ENCODE results near the gene RFX3.

RFX3 gene

DNA sequence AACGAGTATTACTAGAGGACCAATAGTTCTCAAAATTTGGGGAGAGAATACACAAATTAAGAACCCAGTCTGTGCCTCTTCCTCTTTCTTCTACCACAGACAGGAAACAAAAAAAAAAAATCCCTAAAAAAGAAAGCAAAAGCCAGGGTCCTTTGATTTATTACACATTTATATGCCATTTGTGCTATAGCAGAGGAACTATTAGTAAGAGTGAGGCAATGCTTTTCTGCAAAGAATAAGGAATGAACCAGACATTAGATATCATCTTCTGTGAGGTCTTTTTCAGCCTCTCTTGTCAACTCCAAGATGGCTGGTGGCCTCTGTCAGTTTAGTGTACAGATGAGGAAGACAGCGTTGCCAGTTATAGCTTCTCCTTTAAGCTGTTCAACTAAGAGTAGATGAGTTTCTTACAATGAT, 127.6 kb downstream of the RFX3 start:
- Mint-ChIP-seq H3K4me3 (peak overlapping the region; percentile 67), H3K9me3 (no peaks in the 10 kb centered on the region), H3K4me1 (ENCODE audit: low read depth) (peaks cover 48% of the 10 kb centered on the region), H3K27me3 (no peaks in the 10 kb centered on the region), H3K27ac (peak overlapping the region; percentile 86), H3K36me3 (ENCODE audit: low read depth) (peaks cover 17% of the 10 kb centered on the region)

GRCh38 chr9:3397766-3398165, 128.0 kb downstream of the RFX3 start:
- peaks cover 43% of the 10 kb centered on the region for H3K4me1 Mint-ChIP-seq (ENCODE audit: low read depth)
- no peaks in the 10 kb centered on the region for H3K9me3 Mint-ChIP-seq
- H3K36me3 Mint-ChIP-seq (ENCODE audit: low read depth), result peaks cover 17% of the 10 kb centered on the region
- H3K4me3 Mint-ChIP-seq, result peak overlapping the region; percentile 67
- no peaks in the 10 kb centered on the region for H3K27me3 Mint-ChIP-seq
- peak overlapping the region; percentile 86 for H3K27ac Mint-ChIP-seq

GRCh38 chr9:3391414-3391813, 134.4 kb downstream of the RFX3 start:
- no peaks in the 10 kb centered on the region for H3K27me3 Mint-ChIP-seq
- H3K36me3 Mint-ChIP-seq (ENCODE audit: low read depth), result peaks cover 67% of the 10 kb centered on the region
- H3K4me1 Mint-ChIP-seq (ENCODE audit: low read depth), result peaks cover 37% of the 10 kb centered on the region
- H3K4me3 Mint-ChIP-seq, result no peak overlapping the region
- peaks cover 23% of the 10 kb centered on the region for H3K9me3 Mint-ChIP-seq
- H3K27ac Mint-ChIP-seq, result no peak overlapping the region

- Mint-ChIP-seq H3K27me3 (no peaks in the 10 kb centered on the region), H3K4me1 (ENCODE audit: low read depth) (peaks cover 63% of the 10 kb centered on the region), H3K4me3 (peak overlapping the region; percentile 60), H3K9me3 (peaks cover 27% of the 10 kb centered on the region), H3K36me3 (ENCODE audit: low read depth) (peaks cover 61% of the 10 kb centered on the region), H3K27ac (peak overlapping the region; percentile 93)
These were observed 139.0 kb downstream of the RFX3 start for GRCh38 chr9:3386753-3387152.

DNA sequence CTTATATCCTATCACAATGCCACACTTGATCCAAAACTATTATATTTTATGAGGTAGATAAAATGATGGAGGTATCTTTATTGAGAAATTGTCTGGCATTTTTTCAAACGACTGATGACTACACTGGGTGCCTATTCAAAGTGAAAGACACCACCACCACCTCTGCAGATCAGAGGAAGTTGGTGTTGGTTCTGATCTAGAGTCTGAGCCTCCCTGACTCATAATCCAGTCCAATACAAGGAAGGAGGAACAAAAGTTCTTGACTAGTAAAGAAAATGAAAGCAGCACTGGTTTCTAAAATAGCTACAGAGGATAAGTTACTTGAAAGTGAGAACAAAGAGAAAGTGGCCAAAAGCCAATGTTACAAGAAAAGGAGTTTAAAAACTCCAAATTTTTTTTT, 139.9 kb downstream of the RFX3 start:
- peak overlapping the region; percentile 85 for H3K27ac Mint-ChIP-seq
- H3K4me1 Mint-ChIP-seq (ENCODE audit: low read depth), result peaks cover 54% of the 10 kb centered on the region
- H3K27me3 Mint-ChIP-seq, result no peaks in the 10 kb centered on the region
- H3K9me3 Mint-ChIP-seq, result peaks cover 21% of the 10 kb centered on the region
- peak overlapping the region; percentile 56 for H3K4me3 Mint-ChIP-seq
- peaks cover 52% of the 10 kb centered on the region for H3K36me3 Mint-ChIP-seq (ENCODE audit: low read depth)

- Mint-ChIP-seq H3K27ac (no peak overlapping the region), H3K4me1 (ENCODE audit: low read depth) (peaks cover 12% of the 10 kb centered on the region), H3K4me3 (no peak overlapping the region), H3K36me3 (ENCODE audit: low read depth) (peaks cover 21% of the 10 kb centered on the region), H3K27me3 (no peaks in the 10 kb centered on the region), H3K9me3 (peaks cover 4% of the 10 kb centered on the region)
These were observed 154.0 kb downstream of the RFX3 start for GRCh38 chr9:3371842-3372241.

DNA sequence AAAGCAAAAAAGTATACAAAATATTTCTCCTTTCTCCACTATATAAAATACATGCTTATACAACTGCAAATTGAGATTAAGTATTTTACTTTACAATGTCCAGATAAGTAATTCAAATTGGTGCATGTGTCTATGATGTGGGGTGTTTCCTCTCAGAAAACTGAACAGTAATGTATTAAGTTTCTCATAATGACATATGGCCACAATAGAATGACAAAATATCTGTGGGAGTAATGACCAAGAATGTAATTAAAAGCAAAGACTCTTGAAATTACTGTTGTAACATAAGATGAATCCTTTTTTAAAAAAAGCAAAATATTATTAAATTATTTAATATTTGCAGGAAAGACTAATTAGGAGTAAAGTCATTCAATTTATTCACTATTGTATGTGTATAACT, 155.1 kb downstream of the RFX3 start:
- peaks cover 20% of the 10 kb centered on the region for H3K4me1 Mint-ChIP-seq (ENCODE audit: low read depth)
- no peak overlapping the region for H3K27ac Mint-ChIP-seq
- no peak overlapping the region for H3K4me3 Mint-ChIP-seq
- H3K27me3 Mint-ChIP-seq, result no peaks in the 10 kb centered on the region
- peaks cover 4% of the 10 kb centered on the region for H3K9me3 Mint-ChIP-seq
- H3K36me3 Mint-ChIP-seq (ENCODE audit: low read depth), result peaks cover 14% of the 10 kb centered on the region

- Mint-ChIP-seq H3K27me3 (no peaks in the 10 kb centered on the region), H3K9me3 (no peaks in the 10 kb centered on the region), H3K4me3 (no peak overlapping the region), H3K36me3 (ENCODE audit: low read depth) (peaks cover 18% of the 10 kb centered on the region), H3K27ac (no peak overlapping the region), H3K4me1 (ENCODE audit: low read depth) (peaks cover 16% of the 10 kb centered on the region)
These were observed 158.6 kb downstream of the RFX3 start for GRCh38 chr9:3367185-3367584.

DNA sequence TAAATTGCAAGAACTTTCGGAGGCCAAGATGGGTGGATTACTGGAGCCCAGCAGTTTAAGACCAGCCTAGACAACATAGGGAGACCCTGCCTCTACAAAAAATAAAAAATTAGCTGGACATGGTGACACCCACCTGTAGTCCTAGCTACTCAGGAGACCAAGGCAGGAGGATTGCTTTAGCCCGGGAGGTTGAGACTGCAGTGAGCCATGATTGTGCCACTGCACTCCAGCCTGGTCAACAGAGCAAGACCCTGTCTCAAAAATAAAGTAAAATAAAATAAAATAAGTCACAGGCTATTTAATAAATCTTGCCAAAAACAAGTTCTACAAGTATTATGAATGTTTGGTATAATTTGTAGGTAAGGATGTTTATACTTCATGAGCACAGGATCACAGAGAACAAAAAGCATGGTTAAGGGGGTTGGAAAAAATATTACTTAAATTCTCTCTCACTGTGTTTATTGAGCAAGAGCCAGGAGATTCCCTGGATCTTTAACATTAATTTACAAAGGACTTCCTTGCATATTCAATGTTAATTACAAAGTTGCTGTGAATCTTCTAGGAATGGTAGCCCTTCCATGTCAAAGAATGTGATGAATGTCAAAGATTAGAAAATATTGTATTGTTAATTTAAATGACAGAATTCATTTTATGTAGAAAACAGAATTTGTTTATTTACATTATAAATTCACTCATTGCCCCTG, 164.0 kb downstream of the RFX3 start:
- Mint-ChIP-seq H3K27me3 (no peaks in the 10 kb centered on the region), H3K9me3 (peaks cover 9% of the 10 kb centered on the region), H3K4me1 (ENCODE audit: low read depth) (peaks cover 13% of the 10 kb centered on the region), H3K27ac (no peak overlapping the region), H3K36me3 (ENCODE audit: low read depth) (peaks cover 35% of the 10 kb centered on the region), H3K4me3 (no peak overlapping the region)

GRCh38 chr9:3361116-3361515, 164.7 kb downstream of the RFX3 start:
- no peak overlapping the region for H3K4me3 Mint-ChIP-seq
- no peaks in the 10 kb centered on the region for H3K27me3 Mint-ChIP-seq
- peaks cover 7% of the 10 kb centered on the region for H3K4me1 Mint-ChIP-seq (ENCODE audit: low read depth)
- H3K36me3 Mint-ChIP-seq (ENCODE audit: low read depth), result peaks cover 35% of the 10 kb centered on the region
- peaks cover 9% of the 10 kb centered on the region for H3K9me3 Mint-ChIP-seq
- H3K27ac Mint-ChIP-seq, result peak overlapping the region; percentile 1

DNA sequence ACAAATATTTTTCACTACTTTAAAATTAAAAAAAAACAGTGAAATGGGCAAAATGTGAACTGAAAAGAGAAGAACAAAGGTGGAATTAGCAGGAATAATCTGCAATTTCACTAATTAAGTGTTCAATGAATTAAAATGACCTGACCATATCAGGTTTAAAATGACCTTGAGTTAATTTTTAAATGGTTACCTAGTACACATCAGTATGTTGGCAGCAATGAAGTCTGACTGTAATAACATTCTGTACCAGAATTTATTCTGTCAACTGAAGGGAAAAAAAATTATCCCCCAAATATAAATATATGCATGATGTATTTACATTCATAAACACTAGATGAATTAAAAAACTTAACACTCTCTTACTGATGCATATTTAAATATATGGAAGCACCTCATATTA, 165.6 kb downstream of the RFX3 start:
- no peak overlapping the region for H3K27ac Mint-ChIP-seq
- peaks cover 9% of the 10 kb centered on the region for H3K9me3 Mint-ChIP-seq
- H3K27me3 Mint-ChIP-seq, result no peaks in the 10 kb centered on the region
- peaks cover 30% of the 10 kb centered on the region for H3K36me3 Mint-ChIP-seq (ENCODE audit: low read depth)
- H3K4me3 Mint-ChIP-seq, result no peak overlapping the region
- peaks cover 5% of the 10 kb centered on the region for H3K4me1 Mint-ChIP-seq (ENCODE audit: low read depth)

- Mint-ChIP-seq H3K4me1 (ENCODE audit: low read depth) (peaks cover 5% of the 10 kb centered on the region), H3K9me3 (peaks cover 9% of the 10 kb centered on the region), H3K4me3 (no peak overlapping the region), H3K27ac (no peak overlapping the region), H3K27me3 (no peaks in the 10 kb centered on the region), H3K36me3 (ENCODE audit: low read depth) (peaks cover 32% of the 10 kb centered on the region)
These were observed 166.0 kb downstream of the RFX3 start for GRCh38 chr9:3359778-3360177.

DNA sequence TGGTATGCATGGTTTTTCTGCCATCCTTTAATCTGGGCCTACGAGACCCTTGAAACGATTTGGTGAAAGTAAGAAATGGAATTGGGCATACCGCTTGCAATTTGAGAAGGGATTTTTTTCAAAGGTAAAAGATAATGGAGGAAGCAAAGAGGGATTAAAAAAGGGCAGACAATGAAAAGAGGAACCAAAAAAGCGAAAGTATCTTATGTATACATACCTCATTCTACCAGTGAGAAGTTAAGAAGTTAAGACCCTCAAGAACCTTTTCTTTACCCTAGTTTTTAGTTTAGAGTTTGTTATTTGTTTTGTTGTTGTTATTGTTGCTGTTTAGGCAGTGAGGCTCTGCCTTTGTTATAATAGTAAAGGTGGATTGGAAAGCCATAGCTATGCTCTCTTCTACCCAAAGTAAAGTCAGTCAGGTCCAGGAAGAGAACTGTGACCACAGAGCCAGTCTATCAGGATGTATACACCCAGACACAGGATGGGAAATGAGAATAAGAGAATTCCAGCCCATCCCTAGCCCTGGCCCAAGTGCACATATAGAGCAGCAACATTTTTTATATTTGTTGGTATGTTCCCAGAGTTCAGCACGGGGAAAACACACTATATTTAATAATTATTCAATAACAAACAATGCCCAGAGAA, 166.6 kb downstream of the RFX3 start:
- H3K27ac Mint-ChIP-seq, result no peak overlapping the region
- H3K9me3 Mint-ChIP-seq, result peaks cover 15% of the 10 kb centered on the region
- H3K36me3 Mint-ChIP-seq (ENCODE audit: low read depth), result peaks cover 34% of the 10 kb centered on the region
- no peak overlapping the region for H3K4me3 Mint-ChIP-seq
- peaks cover 5% of the 10 kb centered on the region for H3K4me1 Mint-ChIP-seq (ENCODE audit: low read depth)
- H3K27me3 Mint-ChIP-seq, result no peaks in the 10 kb centered on the region

- H3K4me3 Mint-ChIP-seq, result no peak overlapping the region
- peaks cover 13% of the 10 kb centered on the region for H3K9me3 Mint-ChIP-seq
- H3K27ac Mint-ChIP-seq, result no peak overlapping the region
- peaks cover 33% of the 10 kb centered on the region for H3K36me3 Mint-ChIP-seq (ENCODE audit: low read depth)
- H3K4me1 Mint-ChIP-seq (ENCODE audit: low read depth), result peaks cover 32% of the 10 kb centered on the region
- H3K27me3 Mint-ChIP-seq, result no peaks in the 10 kb centered on the region
These were observed 177.6 kb downstream of the RFX3 start for GRCh38 chr9:3348169-3348568.

DNA sequence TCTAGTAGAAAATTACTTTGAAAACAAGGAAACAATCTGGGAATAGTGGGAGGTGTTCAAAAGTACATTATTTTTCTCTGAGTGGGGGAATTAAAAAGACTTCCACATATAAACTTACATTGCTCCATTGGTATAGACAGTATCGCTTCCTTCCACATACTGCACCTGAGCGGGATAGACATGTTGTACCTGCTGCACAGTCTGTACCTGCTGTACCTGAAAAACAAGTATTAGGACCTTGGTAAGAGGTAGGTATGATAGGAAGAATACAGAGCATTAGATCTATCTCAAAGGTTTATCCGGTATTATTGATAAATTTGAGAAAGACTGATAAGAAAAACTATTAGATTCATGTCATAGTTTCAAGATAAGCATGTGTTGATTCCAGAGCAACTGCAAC, 179.3 kb downstream of the RFX3 start:
- peaks cover 8% of the 10 kb centered on the region for H3K9me3 Mint-ChIP-seq
- H3K4me1 Mint-ChIP-seq (ENCODE audit: low read depth), result peaks cover 47% of the 10 kb centered on the region
- peaks cover 28% of the 10 kb centered on the region for H3K36me3 Mint-ChIP-seq (ENCODE audit: low read depth)
- no peak overlapping the region for H3K27ac Mint-ChIP-seq
- no peak overlapping the region for H3K4me3 Mint-ChIP-seq
- H3K27me3 Mint-ChIP-seq, result no peaks in the 10 kb centered on the region

GRCh38 chr9:3343671-3344070, 182.1 kb downstream of the RFX3 start:
- H3K36me3 Mint-ChIP-seq (ENCODE audit: low read depth), result peaks cover 38% of the 10 kb centered on the region
- peaks cover 4% of the 10 kb centered on the region for H3K9me3 Mint-ChIP-seq
- H3K4me3 Mint-ChIP-seq, result no peak overlapping the region
- H3K4me1 Mint-ChIP-seq (ENCODE audit: low read depth), result peaks cover 66% of the 10 kb centered on the region
- no peak overlapping the region for H3K27ac Mint-ChIP-seq
- no peaks in the 10 kb centered on the region for H3K27me3 Mint-ChIP-seq
